IPS-18a (cell line): ENCODE measurements around the gene ZNF432.
"Not testable (repeated sequence)": the region's sequence is repeated elsewhere in the genome, so short reads cannot be mapped to it uniquely, and the experiment has no call there.

Source experiments
- H3K27ac ChIP-seq: one replicate; pipeline ENCODE4 v1.5.1; 2013; ENCODE audit warnings: low read length
- H3K27me3 ChIP-seq: one replicate; pipeline ENCODE4 v1.6.1; 2013; ENCODE audit warnings: mild to moderate bottlenecking, low read length; ENCODE audit not compliant: control insufficient read depth, insufficient read depth
- H3K36me3 ChIP-seq: one replicate; pipeline ENCODE4 v1.6.1; 2013; ENCODE audit warnings: low read depth, low read length; ENCODE audit not compliant: control insufficient read depth
- H3K4me1 ChIP-seq: one replicate; pipeline ENCODE4 v1.6.1; 2013; ENCODE audit warnings: low read depth, low read length; ENCODE audit not compliant: control insufficient read depth
- H3K4me3 ChIP-seq: one replicate; pipeline ENCODE4 v1.5.1; 2013; ENCODE audit warnings: low read length
- H3K9ac ChIP-seq: one replicate; pipeline ENCODE4 v1.6.1; 2013; ENCODE audit warnings: mild to moderate bottlenecking, low read length, moderate library complexity
- H3K9me3 ChIP-seq: one replicate; pipeline ENCODE4 v1.6.1; 2013; ENCODE audit warnings: low read depth, low read length; ENCODE audit not compliant: control insufficient read depth

ZNF432 gene

GRCh38 chr19:52048555-52049501, at the start of gene ZNF432:
TSS of gene ZNF432 (minus strand) at chr19:52048838. CDS start at chr19:52046868, 1,970 bp downstream.
- Histone ChIP-seq H3K9ac (peak within 1 kb of the TSS; percentile 90), H3K36me3 (peaks cover 8% of the 10 kb centered on the region), H3K9me3 (peaks cover 10% of the 10 kb centered on the region), H3K4me3 (peak within 1 kb of the TSS; percentile 86), H3K4me1 (no peaks in the 10 kb centered on the region), H3K27ac (peak within 1 kb of the TSS; percentile 86), H3K27me3 (no peaks in the 10 kb centered on the region)

GRCh38 chr19:52096416-52096815, 47.8 kb upstream of the ZNF432 start:
- H3K27ac ChIP-seq, H3K36me3 ChIP-seq, H3K4me3 ChIP-seq, H3K4me1 ChIP-seq, H3K9ac ChIP-seq: not testable (repeated sequence)
- Histone ChIP-seq H3K9me3 (peaks cover 25% of the 10 kb centered on the region), H3K27me3 (peaks cover 11% of the 10 kb centered on the region)

- Histone ChIP-seq H3K27ac (no peak within 1 kb of the TSS), H3K27me3 (peaks cover 11% of the 10 kb centered on the region), H3K36me3 (no peaks in the 10 kb centered on the region), H3K9me3 (peaks cover 23% of the 10 kb centered on the region), H3K4me1 (peaks cover 4% of the 10 kb centered on the region), H3K9ac (peak within 1 kb of the TSS; percentile 83), H3K4me3 (peak within 1 kb of the TSS; percentile 96)
Measured at GRCh38 chr19:52095172-52096014, 46.8 kb upstream of the ZNF432 start, which contains the start of gene ZNF841. TSS of gene ZNF841 (minus strand) at chr19:52095765. CDS start at chr19:52084801, 10,964 bp downstream.

GRCh38 chr19:52094526-52095130, 46.0 kb upstream of the ZNF432 start:
- H3K4me1 ChIP-seq, result peaks cover 4% of the 10 kb centered on the region

GRCh38 chr19:52086481-52086880, 37.8 kb upstream of the ZNF432 start:
- Histone ChIP-seq H3K36me3 (no peaks in the 10 kb centered on the region), H3K9ac (no peak overlapping the region), H3K4me1 (no peaks in the 10 kb centered on the region), H3K9me3 (peaks cover 7% of the 10 kb centered on the region), H3K27ac (no peak overlapping the region), H3K4me3 (no peak overlapping the region), H3K27me3 (no peaks in the 10 kb centered on the region)

More at GRCh38 chr19:52094526-52095130, 46.0 kb upstream of the ZNF432 start:
- H3K27me3 ChIP-seq, result peaks cover 11% of the 10 kb centered on the region
- no peaks in the 10 kb centered on the region for H3K36me3 ChIP-seq
- peaks cover 19% of the 10 kb centered on the region for H3K9me3 ChIP-seq
- H3K9ac ChIP-seq, result peak overlapping the region; percentile 83
- H3K4me3 ChIP-seq, result peak overlapping the region; percentile 96
- H3K27ac ChIP-seq, result no peak overlapping the region

- H3K36me3 ChIP-seq, result peaks cover 31% of the 10 kb centered on the region
- no peak overlapping the region for H3K9ac ChIP-seq
- H3K9me3 ChIP-seq, result peaks cover 63% of the 10 kb centered on the region
- no peaks in the 10 kb centered on the region for H3K27me3 ChIP-seq
- H3K27ac ChIP-seq, result no peak overlapping the region
- H3K4me3 ChIP-seq, result no peak overlapping the region
- no peaks in the 10 kb centered on the region for H3K4me1 ChIP-seq
Measured at GRCh38 chr19:52070496-52070895, 21.9 kb upstream of the ZNF432 start.

GRCh38 chr19:52069653-52070052, 21.0 kb upstream of the ZNF432 start:
- Histone ChIP-seq H3K4me3 (no peak overlapping the region), H3K9me3 (peaks cover 65% of the 10 kb centered on the region), H3K9ac (no peak overlapping the region), H3K36me3 (peaks cover 23% of the 10 kb centered on the region), H3K27ac (no peak overlapping the region), H3K27me3 (no peaks in the 10 kb centered on the region), H3K4me1 (no peaks in the 10 kb centered on the region)

DNA sequence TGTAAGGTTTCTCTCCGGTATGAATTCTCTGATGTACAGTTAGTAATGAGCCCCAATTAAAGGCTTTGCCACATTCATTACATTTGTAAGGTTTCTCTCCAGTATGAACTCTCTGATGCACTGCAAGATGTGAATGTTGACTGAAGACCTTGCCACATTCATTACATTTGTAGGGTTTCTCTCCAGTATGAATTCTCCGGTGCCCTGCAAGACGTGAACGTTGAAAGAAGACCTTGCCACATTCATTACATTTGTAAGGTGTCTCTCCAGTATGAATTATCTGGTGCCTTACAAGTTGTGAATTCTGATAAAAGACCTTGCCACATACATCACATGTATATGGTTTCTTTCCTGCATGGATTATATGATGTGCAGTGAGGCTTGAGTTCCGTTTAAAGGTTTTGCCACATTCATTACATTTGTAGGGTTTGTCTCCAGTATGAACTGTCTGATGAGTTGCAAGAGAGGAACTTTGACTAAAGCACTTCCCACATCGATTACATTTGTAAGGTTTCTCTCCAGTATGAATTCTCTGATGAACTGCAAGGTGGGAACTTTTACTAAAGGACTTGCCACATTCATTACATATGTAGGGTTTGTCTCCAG, 17.7 kb upstream of the ZNF432 start:
- Histone ChIP-seq H3K4me1 (no peaks in the 10 kb centered on the region), H3K4me3 (no peak overlapping the region), H3K9me3 (peaks cover 73% of the 10 kb centered on the region), H3K36me3 (peaks cover 20% of the 10 kb centered on the region), H3K9ac (no peak overlapping the region), H3K27me3 (no peaks in the 10 kb centered on the region), H3K27ac (no peak overlapping the region)

DNA sequence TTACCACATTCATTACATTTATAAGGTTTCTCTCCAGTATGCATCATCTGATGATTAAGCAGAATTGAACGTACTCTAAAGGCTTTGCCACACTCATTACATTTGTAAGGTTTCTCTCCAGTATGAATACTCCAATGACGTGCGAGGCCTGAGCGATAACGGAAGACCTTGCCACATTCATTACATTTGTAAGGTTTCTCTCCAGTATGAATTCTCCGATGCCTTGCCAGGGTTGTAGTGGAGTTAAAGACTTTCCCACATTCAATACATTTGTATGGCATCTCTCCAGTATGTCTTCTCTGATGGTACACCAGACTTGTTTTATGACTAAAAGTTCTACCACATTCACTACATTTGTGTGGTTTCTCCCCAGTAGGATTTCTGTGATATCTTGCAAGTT, 16.8 kb upstream of the ZNF432 start:
- Histone ChIP-seq H3K9ac (no peak overlapping the region), H3K9me3 (peaks cover 63% of the 10 kb centered on the region), H3K27ac (no peak overlapping the region), H3K36me3 (peaks cover 20% of the 10 kb centered on the region), H3K4me3 (no peak overlapping the region), H3K27me3 (no peaks in the 10 kb centered on the region), H3K4me1 (no peaks in the 10 kb centered on the region)

DNA sequence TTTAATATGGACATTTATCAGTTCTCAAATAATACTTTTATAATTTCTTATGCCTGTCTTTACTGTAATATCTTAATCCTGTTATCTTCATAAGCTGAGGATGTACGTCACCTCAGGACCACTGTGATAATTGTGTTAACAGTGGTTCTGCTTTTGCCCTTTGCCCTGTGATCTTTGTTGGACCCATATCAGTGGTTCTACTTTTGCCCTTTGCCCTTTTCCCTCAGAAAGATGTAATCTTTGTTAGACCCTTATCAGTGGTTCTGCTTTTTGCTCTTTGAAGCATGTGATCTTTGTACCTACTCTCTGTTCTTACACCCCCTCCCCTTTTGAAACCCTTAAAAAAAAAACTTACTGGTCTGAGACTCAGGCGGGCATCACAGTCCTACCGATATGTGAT, 7.8 kb upstream of the ZNF432 start:
- not testable (repeated sequence) for H3K36me3 ChIP-seq, H3K4me3 ChIP-seq, H3K27me3 ChIP-seq, H3K4me1 ChIP-seq, H3K9ac ChIP-seq, H3K27ac ChIP-seq
- H3K9me3 ChIP-seq, result peaks cover 13% of the 10 kb centered on the region

GRCh38 chr19:52051736-52052135, 3.1 kb upstream of the ZNF432 start:
- not testable (repeated sequence) for H3K27ac ChIP-seq, H3K36me3 ChIP-seq, H3K4me3 ChIP-seq, H3K9ac ChIP-seq, H3K27me3 ChIP-seq, H3K9me3 ChIP-seq, H3K4me1 ChIP-seq
